ENCODE results near the gene POU2F2.
A peak's percentile ranks its signal among the peaks of the same experiment; 100 is the strongest.

POU2F2 gene

DNA sequence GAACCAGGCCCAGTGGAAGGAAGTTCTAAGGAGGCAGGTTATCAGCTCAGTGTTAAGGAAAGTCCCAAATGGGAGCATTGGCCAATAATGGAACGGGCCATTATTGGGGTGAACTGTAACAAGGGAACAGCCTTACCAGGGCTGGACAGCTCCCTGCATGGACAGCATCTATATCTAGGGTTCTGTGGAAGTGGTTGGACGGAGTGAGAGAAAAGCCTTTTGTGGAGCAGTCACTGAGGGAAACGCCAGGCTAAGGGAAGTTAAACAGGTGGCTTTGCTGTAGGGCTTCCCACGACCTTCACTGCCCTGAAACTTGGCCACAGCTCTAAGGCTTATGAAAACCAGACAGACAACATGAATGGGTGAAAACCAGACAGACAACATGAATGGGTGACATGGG is 17.0 kb downstream of the POU2F2 start:
- Histone ChIP-seq H3K4me3 (ENCODE audit: low read depth, low read length) (no peak overlapping the region), H3K79me2 (no peaks in the 10 kb centered on the region), H3K36me3 (ENCODE audit: control insufficient read depth, insufficient read depth, low read length) (no peaks in the 10 kb centered on the region), H3K27ac (peak overlapping the region; percentile 84), H3K4me2 (ENCODE audit: low read length) (no peak overlapping the region), H3K9me3 (ENCODE audit: control insufficient read depth, low read length) (no peaks in the 10 kb centered on the region), H3K27me3 (ENCODE audit: control insufficient read depth, insufficient read depth, low read length) (no peaks in the 10 kb centered on the region), H3K9ac (no peak overlapping the region), H2AFZ (no peak overlapping the region), H3K4me1 (peaks cover 18% of the 10 kb centered on the region)
- TF ChIP-seq, protein P1, sequence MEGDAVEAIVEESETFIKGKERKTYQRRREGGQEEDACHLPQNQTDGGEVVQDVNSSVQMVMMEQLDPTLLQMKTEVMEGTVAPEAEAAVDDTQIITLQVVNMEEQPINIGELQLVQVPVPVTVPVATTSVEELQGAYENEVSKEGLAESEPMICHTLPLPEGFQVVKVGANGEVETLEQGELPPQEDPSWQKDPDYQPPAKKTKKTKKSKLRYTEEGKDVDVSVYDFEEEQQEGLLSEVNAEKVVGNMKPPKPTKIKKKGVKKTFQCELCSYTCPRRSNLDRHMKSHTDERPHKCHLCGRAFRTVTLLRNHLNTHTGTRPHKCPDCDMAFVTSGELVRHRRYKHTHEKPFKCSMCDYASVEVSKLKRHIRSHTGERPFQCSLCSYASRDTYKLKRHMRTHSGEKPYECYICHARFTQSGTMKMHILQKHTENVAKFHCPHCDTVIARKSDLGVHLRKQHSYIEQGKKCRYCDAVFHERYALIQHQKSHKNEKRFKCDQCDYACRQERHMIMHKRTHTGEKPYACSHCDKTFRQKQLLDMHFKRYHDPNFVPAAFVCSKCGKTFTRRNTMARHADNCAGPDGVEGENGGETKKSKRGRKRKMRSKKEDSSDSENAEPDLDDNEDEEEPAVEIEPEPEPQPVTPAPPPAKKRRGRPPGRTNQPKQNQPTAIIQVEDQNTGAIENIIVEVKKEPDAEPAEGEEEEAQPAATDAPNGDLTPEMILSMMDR (IDR thresholded peaks at IDR 0.05): no peak

DNA sequence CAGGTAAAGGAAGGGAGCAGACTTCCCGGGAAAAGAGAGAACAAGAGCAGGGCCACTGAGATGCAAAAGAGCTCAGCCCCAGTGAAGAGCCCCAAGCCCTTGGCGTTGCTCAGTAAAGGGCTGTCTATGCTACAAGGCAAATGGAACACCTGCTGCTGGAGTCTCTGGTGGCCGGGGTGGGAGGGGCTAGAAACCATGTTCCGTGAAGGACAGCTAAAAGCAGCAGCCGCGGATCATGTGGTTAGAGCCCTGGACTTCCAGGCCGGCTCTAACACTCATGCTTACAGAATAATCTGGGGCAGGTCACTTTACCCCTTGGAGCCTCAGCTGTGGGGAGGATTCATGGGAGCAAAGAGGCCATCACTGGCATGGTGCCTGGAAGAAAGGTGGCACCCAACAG is 17.8 kb downstream of the POU2F2 start:
- Histone ChIP-seq H3K27ac (peak overlapping the region; percentile 84), H3K4me3 (ENCODE audit: low read depth, low read length) (no peak overlapping the region), H3K27me3 (ENCODE audit: control insufficient read depth, insufficient read depth, low read length) (no peaks in the 10 kb centered on the region)

DNA sequence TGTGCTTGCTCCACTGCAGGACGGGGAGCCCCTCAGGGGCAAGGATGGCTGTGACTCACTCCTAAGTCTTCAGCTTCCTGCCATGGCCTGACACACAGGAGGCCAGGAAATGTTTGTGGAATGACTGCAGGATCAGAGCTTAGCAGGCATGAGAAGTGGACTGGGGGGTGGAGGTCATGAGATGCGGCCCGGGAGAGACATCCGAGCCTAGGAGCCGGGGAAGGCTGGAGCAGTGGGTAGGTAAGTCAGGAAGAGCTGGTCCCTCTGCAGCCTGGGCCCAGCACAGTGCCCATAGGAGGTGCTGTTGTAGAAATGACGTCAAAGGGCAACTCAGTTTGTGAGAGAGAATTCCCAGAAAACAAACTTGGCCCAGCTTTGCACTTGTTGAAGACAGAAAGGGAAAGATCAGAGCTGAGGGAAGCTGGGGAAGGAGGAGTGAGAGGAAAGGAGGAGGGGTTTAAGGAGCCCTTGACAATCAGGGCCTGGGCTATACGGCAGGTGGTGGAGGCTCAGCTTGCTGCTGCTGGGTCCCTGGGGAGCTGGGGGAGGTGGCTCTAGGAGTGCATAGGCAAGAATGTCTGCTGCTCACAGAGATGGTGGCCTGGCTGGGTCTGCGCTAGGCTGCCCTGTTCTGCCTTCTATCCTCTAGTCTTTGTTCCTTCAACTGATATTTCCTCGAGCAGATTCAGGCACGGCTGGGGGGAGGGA is 18.5 kb downstream of the POU2F2 start:
- H2AFZ ChIP-seq: peak overlapping the region; percentile 79
- no peaks in the 10 kb centered on the region for H3K27me3 ChIP-seq (ENCODE audit: control insufficient read depth, insufficient read depth, low read length)
- no peaks in the 10 kb centered on the region for H3K9me3 ChIP-seq (ENCODE audit: control insufficient read depth, low read length)
- H3K4me1 ChIP-seq: peaks cover 24% of the 10 kb centered on the region
- H3K36me3 ChIP-seq (ENCODE audit: control insufficient read depth, insufficient read depth, low read length): no peaks in the 10 kb centered on the region
- peak overlapping the region; percentile 10 for H3K4me2 ChIP-seq (ENCODE audit: low read length)
- H3K27ac ChIP-seq: peak overlapping the region; percentile 84
- H3K9ac ChIP-seq: no peak overlapping the region
- TF ChIP-seq, protein P1 (IDR thresholded peaks at IDR 0.05): no peak
- no peak overlapping the region for H3K4me3 ChIP-seq (ENCODE audit: low read depth, low read length)
- no peaks in the 10 kb centered on the region for H3K79me2 ChIP-seq

More for the DNA sequence above, 17.8 kb downstream of the POU2F2 start:
- H2AFZ ChIP-seq: peak overlapping the region; percentile 79
- peaks cover 18% of the 10 kb centered on the region for H3K4me1 ChIP-seq
- TF ChIP-seq, protein P1 (IDR thresholded peaks at IDR 0.05): no peak
- no peak overlapping the region for H3K9ac ChIP-seq
- no peaks in the 10 kb centered on the region for H3K36me3 ChIP-seq (ENCODE audit: control insufficient read depth, insufficient read depth, low read length)
- no peaks in the 10 kb centered on the region for H3K79me2 ChIP-seq
- H3K4me2 ChIP-seq (ENCODE audit: low read length): peak overlapping the region; percentile 10
- H3K9me3 ChIP-seq (ENCODE audit: control insufficient read depth, low read length): no peaks in the 10 kb centered on the region

DNA sequence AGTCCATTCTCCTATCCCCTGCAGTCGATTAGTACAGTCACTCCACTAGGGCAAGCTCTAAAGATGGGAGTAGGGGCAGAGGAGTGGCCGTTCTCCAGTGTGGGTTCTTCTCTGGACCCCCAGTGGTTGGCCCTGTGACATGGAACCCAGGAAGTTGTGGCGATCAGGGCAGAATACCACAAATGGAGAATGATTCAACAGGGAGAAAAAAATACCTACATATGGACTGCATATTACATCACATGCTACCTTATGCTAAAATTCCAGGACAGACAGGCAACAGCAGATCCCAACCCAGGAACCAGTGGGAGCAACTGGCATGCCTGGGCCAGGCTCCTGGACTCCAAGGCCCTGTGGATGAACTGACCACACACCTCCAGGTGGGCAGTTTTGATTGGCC is 20.4 kb downstream of the POU2F2 start:
- no peaks in the 10 kb centered on the region for H3K36me3 ChIP-seq (ENCODE audit: control insufficient read depth, insufficient read depth, low read length)
- no peak overlapping the region for H3K4me3 ChIP-seq (ENCODE audit: low read depth, low read length)
- peaks cover 26% of the 10 kb centered on the region for H3K4me1 ChIP-seq
- H3K9me3 ChIP-seq (ENCODE audit: control insufficient read depth, low read length): no peaks in the 10 kb centered on the region
- TF ChIP-seq, protein P1 (IDR thresholded peaks at IDR 0.05): no peak
- no peaks in the 10 kb centered on the region for H3K79me2 ChIP-seq
- H3K9ac ChIP-seq: no peak overlapping the region
- no peak overlapping the region for H2AFZ ChIP-seq
- H3K27me3 ChIP-seq (ENCODE audit: control insufficient read depth, insufficient read depth, low read length): no peaks in the 10 kb centered on the region
- H3K27ac ChIP-seq: no peak overlapping the region
- no peak overlapping the region for H3K4me2 ChIP-seq (ENCODE audit: low read length)

DNA sequence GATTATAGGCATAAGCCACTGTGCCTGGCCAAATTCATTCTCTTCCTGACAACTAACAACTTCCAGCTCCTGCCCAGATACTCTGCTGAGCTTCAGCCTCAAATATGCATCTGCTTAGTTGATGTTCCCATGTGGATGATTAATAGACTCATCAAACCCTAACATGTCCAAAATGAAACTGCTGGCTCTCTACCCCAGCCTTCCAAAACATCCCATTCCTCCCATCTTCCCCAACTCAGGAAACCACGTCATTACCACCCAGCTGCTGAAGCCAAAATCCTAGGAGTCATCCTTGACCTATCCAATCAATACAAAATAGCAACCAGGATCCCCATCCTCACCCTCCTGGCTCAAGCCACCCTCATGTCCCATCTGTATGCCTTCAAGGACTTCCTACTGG is 20.9 kb downstream of the POU2F2 start:
- H3K4me2 ChIP-seq (ENCODE audit: low read length): no peak overlapping the region
- H3K27me3 ChIP-seq (ENCODE audit: control insufficient read depth, insufficient read depth, low read length): no peaks in the 10 kb centered on the region
- no peak overlapping the region for H2AFZ ChIP-seq
- no peaks in the 10 kb centered on the region for H3K79me2 ChIP-seq
- TF ChIP-seq, protein P1 (IDR thresholded peaks at IDR 0.05): no peak
- H3K9me3 ChIP-seq (ENCODE audit: control insufficient read depth, low read length): no peaks in the 10 kb centered on the region
- H3K36me3 ChIP-seq (ENCODE audit: control insufficient read depth, insufficient read depth, low read length): no peaks in the 10 kb centered on the region
- H3K4me3 ChIP-seq (ENCODE audit: low read depth, low read length): no peak overlapping the region
- H3K27ac ChIP-seq: no peak overlapping the region
- H3K9ac ChIP-seq: no peak overlapping the region
- H3K4me1 ChIP-seq: peaks cover 26% of the 10 kb centered on the region
